K562 (cell line): ENCODE data around the gene MRGPRD. TPM values are rescaled to one million over a fixed set of nuclear protein-coding genes. Genes with fewer than 3 reads are reported as not detected.
A peak's percentile ranks its signal among the peaks of the same experiment; 100 is the strongest.

Experiments used
- ARID2 ChIP-seq: fragments of 450-650 bp; IDR thresholded peaks from 2 replicates; pipeline ENCODE4 v1.6.1; 2017; ENCODE audit warnings: antibody characterized with exemption, mild to moderate bottlenecking
- ATF1 ChIP-seq, 2 experiments: fragments of 450-650 bp in 1 of 2; IDR thresholded peaks; 2 replicates each; pipeline ENCODE4 v1.6.1; 2016; ENCODE audit warnings: missing compliant biosample characterization in 1 of 2, missing genetic modification characterization in 1 of 2
- CC2D1A ChIP-seq: fragments of 450-650 bp; IDR thresholded peaks from 2 replicates; pipeline ENCODE4 v1.6.1; 2017; ENCODE audit warnings: mild to moderate bottlenecking
- CEBPG ChIP-seq, 3 experiments: fragments of 200-800 bp in 1 of 3; sonication (Bioruptor generic) in 1 of 3; sonication (generic) in 1 of 3; formaldehyde crosslinking in 1 of 3; IDR thresholded peaks in 2 of 3; conservative IDR thresholded peaks in 1 of 3; 2 replicates each; pipeline versions ENCODE4 v1.6.1 to v1.8.0; 2016 to 2022; ENCODE audit warnings: missing compliant biosample characterization in 2 of 3, missing genetic modification characterization in 2 of 3, mild to moderate bottlenecking in 1 of 3, missing genetic modification reagents in 1 of 3
- CREM ChIP-seq: IDR thresholded peaks from 2 replicates; pipeline ENCODE4 v1.6.1; 2014; ENCODE audit warnings: antibody characterized with exemption, low read depth
- CSDE1 ChIP-seq, 2 experiments: fragments of 450-650 bp; IDR thresholded peaks; 2 replicates each; pipeline ENCODE4 v1.6.1; 2016; ENCODE audit warnings: mild to moderate bottlenecking in 1 of 2
- CTBP1 ChIP-seq: fragments of 450-650 bp; IDR thresholded peaks from 2 replicates; pipeline ENCODE4 v1.6.1; 2016; ENCODE audit warnings: borderline replicate concordance
- GATA2 ChIP-seq: sonication (generic); formaldehyde crosslinking; IDR thresholded peaks from 2 replicates; pipeline ENCODE4 v1.4.0; 2020; ENCODE audit warnings: mild to moderate bottlenecking, missing genetic modification reagents
- HCFC1 ChIP-seq: IDR thresholded peaks from 2 replicates; pipeline ENCODE4 v1.6.1; 2012; ENCODE audit warnings: low read depth, low read length, improper control_type of control experiment
- JUND ChIP-seq, 2 experiments: IDR thresholded peaks; 2 replicates in 1 of 2; 3 replicates in 1 of 2; pipeline ENCODE4 v1.6.1; 2011; ENCODE audit warnings: borderline replicate concordance in 2 of 2, low read depth in 2 of 2, low read length in 2 of 2, improper control_type of control experiment in 1 of 2, missing biosample characterization in 1 of 2, missing genetic modification characterization in 1 of 2, missing genetic modification reagents in 1 of 2
- L3MBTL2 ChIP-seq: fragments of 450-650 bp; IDR thresholded peaks from 2 replicates; pipeline ENCODE4 v1.6.1; 2016; ENCODE audit warnings: mild to moderate bottlenecking, moderate library complexity
- MECOM ChIP-seq: fragments of 250-450 bp; sonication (Bioruptor Pico); IDR thresholded peaks from 2 replicates; pipeline ENCODE4 v1.8.0; 2022; ENCODE audit warnings: inconsistent platforms
- MEF2A ChIP-seq: IDR thresholded peaks from 2 replicates; pipeline ENCODE4 v1.6.1; 2011; ENCODE audit warnings: low read depth, mild to moderate bottlenecking, low read length, moderate library complexity; ENCODE audit not compliant: control insufficient read depth
- MTA3 ChIP-seq: fragments of 450-650 bp; formaldehyde crosslinking; IDR thresholded peaks from 2 replicates; pipeline ENCODE4 v1.6.1; 2017; ENCODE audit warnings: mild to moderate bottlenecking, borderline replicate concordance
- NR2C1 ChIP-seq, 2 experiments: fragments of 450-650 bp; IDR thresholded peaks; 2 replicates each; pipeline ENCODE4 v1.6.1; 2017; ENCODE audit warnings: mild to moderate bottlenecking in 2 of 2, antibody characterized with exemption in 1 of 2, inconsistent platforms in 1 of 2, missing compliant biosample characterization in 1 of 2, missing genetic modification characterization in 1 of 2
- NRF1 ChIP-seq, 2 experiments: fragments of 450-650 bp; IDR thresholded peaks in 1 of 2; conservative IDR thresholded peaks in 1 of 2; 2 replicates each; pipeline ENCODE4 v1.6.1; 2014; ENCODE audit warnings: mild to moderate bottlenecking in 2 of 2
- SIX5 ChIP-seq, 2 experiments: IDR thresholded peaks; 2 replicates each; pipeline ENCODE4 v1.6.1; 2011; ENCODE audit warnings: low read length in 2 of 2, borderline replicate concordance in 1 of 2, low read depth in 1 of 2, mild to moderate bottlenecking in 1 of 2, moderate library complexity in 1 of 2; ENCODE audit not compliant: insufficient read depth in 1 of 2
- SMARCB1 ChIP-seq: IDR thresholded peaks from 2 replicates; pipeline ENCODE4 v1.6.1; 2011; ENCODE audit warnings: improper control_type of control experiment, low read depth; ENCODE audit not compliant: insufficient read length
- ZKSCAN8 ChIP-seq: fragments of 200-800 bp; sonication (Bioruptor generic); IDR thresholded peaks from 2 replicates; pipeline ENCODE4 v1.6.1; 2016; ENCODE audit warnings: missing genetic modification characterization, missing compliant biosample characterization
- ZNF316 ChIP-seq: fragments of 450-650 bp; IDR thresholded peaks from 2 replicates; pipeline ENCODE4 v1.6.1; 2016
- ZNF583 ChIP-seq: fragments of 250-450 bp; sonication (Bioruptor Pico); IDR thresholded peaks from 2 replicates; pipeline ENCODE4 v1.4.0; 2020
- ZNF707 ChIP-seq: fragments of 250-450 bp; sonication (Bioruptor Pico); conservative IDR thresholded peaks from 2 replicates; pipeline ENCODE4 v1.8.0; 2022; ENCODE audit warnings: inconsistent platforms, mild to moderate bottlenecking, moderate library complexity
- ZNF764 ChIP-seq: fragments of 250-450 bp; sonication (Bioruptor Pico); IDR thresholded peaks from 2 replicates; pipeline ENCODE4 v1.4.0; 2020; ENCODE audit warnings: low read depth, mild to moderate bottlenecking, moderate library complexity
- polyA plus RNA-seq, 8 experiments: library from polyadenylated mRNA; depleted of rRNA in 4 of 8; stranded (reverse) in 5 of 8; unstranded in 3 of 8; fragments of >200 nt; fragmentation: Nextera tagmentation in 2 of 8; fragmentation: Illumina TruSeq in 1 of 8; extraction: Ambion mirVana in 2 of 8; extraction: Trizol in 1 of 8; gene quantifications; 2 replicates each; pipeline versions ENCODE4 v1.2.1 to v1.2.3, GENCODE V29; 2011 to 2014; ENCODE audit warnings: inconsistent platforms in 1 of 8, missing spikeins in 1 of 8
- total RNA-seq, 7 experiments: library from RNA; depleted of rRNA in 6 of 7; stranded (reverse); fragments of >200 nt in 6 of 7; fragmentation: Illumina TruSeq in 2 of 7; extraction: Trizol in 2 of 7; gene quantifications; 2 replicates each; pipeline versions ENCODE4 v1.2.1 to v1.2.3, GENCODE V29; 2011 to 2021; ENCODE audit warnings: low replicate concordance in 1 of 7
- TF ChIP-seq, protein P1 (sequence below): sonication (generic); IDR thresholded peaks from 2 replicates; pipeline ENCODE4 v1.6.1; 2016
- TF ChIP-seq, protein P2 (sequence below): IDR thresholded peaks from 2 replicates; pipeline ENCODE4 v1.6.1; 2014; ENCODE audit warnings: antibody characterized with exemption
- TF ChIP-seq, protein P3 (sequence below): sonication (generic); formaldehyde crosslinking; IDR thresholded peaks from 2 replicates; pipeline ENCODE4 v1.9.0; 2022; ENCODE audit warnings: mild to moderate bottlenecking, missing genetic modification reagents

Gene MRGPRD
- total and polyA plus RNA-seq, 9 of the 15 experiments (the other 6 are each of a cell fraction or from before 2014, with no cell fraction given) = not detected

DNA sequence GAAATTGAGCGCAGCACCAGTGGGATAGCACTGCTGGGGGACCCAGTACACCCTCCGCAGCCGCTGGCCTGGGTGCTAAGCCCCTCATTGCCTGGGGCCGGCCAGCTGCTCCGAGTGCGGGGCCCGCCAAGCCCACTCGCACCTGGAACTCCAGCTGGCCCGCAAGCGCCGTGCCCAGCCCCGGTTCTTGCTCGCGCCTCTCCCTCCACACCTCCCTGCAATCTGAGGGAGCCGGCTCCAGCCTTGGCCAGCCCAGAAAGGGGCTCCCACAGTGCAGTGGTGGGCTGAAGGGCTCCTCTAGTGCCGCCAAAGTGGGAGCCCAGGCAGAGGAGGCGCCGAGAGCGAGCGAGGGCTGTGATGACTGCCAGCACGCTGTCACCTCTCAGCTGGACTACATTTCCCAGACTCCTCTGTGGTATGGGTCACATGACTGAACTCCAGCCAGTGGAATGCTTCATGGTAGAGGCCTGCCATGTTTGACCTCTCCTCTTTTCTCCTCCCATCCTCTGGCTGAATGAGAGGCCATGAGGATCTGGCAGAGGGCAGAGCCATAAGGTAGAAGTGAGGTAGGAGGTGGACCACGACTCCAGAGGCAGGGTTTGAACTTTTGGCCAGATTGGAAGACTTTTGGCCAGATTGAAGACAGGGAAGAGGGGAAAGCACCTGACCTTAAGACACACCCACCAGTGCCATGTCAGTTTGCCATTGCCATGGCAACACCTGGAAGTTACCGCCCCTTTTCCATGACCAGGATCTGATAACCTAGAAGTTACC lies 6.2 kb downstream of the MRGPRD start (continued):
- TF ChIP-seq MTA3 (no peak), CTBP1 (peak; percentile 41; the same call in 1 of the 2 replicates), NR2C1 (IDR thresholded peaks at IDR 0.05) (peak; percentile 87), NR2C1 (tag; IDR thresholded peaks at IDR 0.05) (peak; percentile 91), CREM (peak; percentile 37; the same call in 1 of the 2 replicates), CC2D1A (no peak), HCFC1 (peak; percentile 91), ZNF316 (no peak), JUND (IDR thresholded peaks at IDR 0.05; ENCODE audit: borderline replicate concordance, low read depth, low read length) (0 out of 2 replicates have a peak, but pooled peaks have one; percentile 2), JUND (tag; IDR thresholded peaks at IDR 0.05; ENCODE audit: borderline replicate concordance, low read depth, low read length) (no peak), SMARCB1 (no peak), ZNF583 (CRISPR knock-in tag) (no peak), MEF2A (no peak), CEBPG (CRISPR knock-in tag; IDR thresholded peaks at IDR 0.05) (no peak), CEBPG (tag; conservative IDR thresholded peaks at IDR 0.05 in 1 of 2, IDR thresholded peaks at IDR 0.05 in 1 of 2) (no peak), MECOM (CRISPR knock-in tag) (no peak), ZNF707 (CRISPR knock-in tag) (no peak), CSDE1 (IDR thresholded peaks at IDR 0.05) (peak in 1 of 2 experiments; percentile 68; a peak in 1 of 4 replicates), L3MBTL2 (peak; percentile 42), SIX5 (IDR thresholded peaks at IDR 0.05; ENCODE audit: borderline replicate concordance in 1 of 2, insufficient read depth in 1 of 2, low read depth in 1 of 2, low read length in 2 of 2) (peak; percentile 71 to 74), NRF1 (conservative IDR thresholded peaks at IDR 0.05 in 1 of 2, IDR thresholded peaks at IDR 0.05 in 1 of 2) (peak in 1 of 2 experiments; percentile 18; a peak in 1 of 4 replicates), ATF1 (CRISPR knock-in tag; IDR thresholded peaks at IDR 0.05) (no peak), ATF1 (tag; IDR thresholded peaks at IDR 0.05) (peak; percentile 64), ZKSCAN8 (CRISPR knock-in tag) (no peak), ARID2 (no peak), GATA2 (CRISPR knock-in tag) (no peak), ZNF764 (CRISPR knock-in tag) (no peak)
- TF ChIP-seq, protein P1, sequence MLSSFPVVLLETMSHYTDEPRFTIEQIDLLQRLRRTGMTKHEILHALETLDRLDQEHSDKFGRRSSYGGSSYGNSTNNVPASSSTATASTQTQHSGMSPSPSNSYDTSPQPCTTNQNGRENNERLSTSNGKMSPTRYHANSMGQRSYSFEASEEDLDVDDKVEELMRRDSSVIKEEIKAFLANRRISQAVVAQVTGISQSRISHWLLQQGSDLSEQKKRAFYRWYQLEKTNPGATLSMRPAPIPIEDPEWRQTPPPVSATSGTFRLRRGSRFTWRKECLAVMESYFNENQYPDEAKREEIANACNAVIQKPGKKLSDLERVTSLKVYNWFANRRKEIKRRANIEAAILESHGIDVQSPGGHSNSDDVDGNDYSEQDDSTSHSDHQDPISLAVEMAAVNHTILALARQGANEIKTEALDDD = no peak
- TF ChIP-seq, protein P2, sequence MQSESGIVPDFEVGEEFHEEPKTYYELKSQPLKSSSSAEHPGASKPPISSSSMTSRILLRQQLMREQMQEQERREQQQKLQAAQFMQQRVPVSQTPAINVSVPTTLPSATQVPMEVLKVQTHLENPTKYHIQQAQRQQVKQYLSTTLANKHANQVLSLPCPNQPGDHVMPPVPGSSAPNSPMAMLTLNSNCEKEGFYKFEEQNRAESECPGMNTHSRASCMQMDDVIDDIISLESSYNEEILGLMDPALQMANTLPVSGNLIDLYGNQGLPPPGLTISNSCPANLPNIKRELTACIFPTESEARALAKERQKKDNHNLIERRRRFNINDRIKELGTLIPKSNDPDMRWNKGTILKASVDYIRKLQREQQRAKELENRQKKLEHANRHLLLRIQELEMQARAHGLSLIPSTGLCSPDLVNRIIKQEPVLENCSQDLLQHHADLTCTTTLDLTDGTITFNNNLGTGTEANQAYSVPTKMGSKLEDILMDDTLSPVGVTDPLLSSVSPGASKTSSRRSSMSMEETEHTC = no peak
- TF ChIP-seq, protein P3, sequence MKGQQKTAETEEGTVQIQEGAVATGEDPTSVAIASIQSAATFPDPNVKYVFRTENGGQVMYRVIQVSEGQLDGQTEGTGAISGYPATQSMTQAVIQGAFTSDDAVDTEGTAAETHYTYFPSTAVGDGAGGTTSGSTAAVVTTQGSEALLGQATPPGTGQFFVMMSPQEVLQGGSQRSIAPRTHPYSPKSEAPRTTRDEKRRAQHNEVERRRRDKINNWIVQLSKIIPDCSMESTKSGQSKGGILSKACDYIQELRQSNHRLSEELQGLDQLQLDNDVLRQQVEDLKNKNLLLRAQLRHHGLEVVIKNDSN = peak; percentile 98
